Renal pelvis (tissue), 4 donors: ENCODE data around the gene NDUFAF2. TPM values are rescaled to one million over a fixed set of nuclear protein-coding genes. Genes with fewer than 3 reads are reported as not detected.
"Not testable (repeated sequence)": the region's sequence is repeated elsewhere in the genome, so short reads cannot be mapped to it uniquely, and the experiment has no call there.

Source experiments
- DNase-seq: peaks from one replicate; pipeline ENCODE4 v3.0.0-alpha.2; 2013
- polyA plus RNA-seq, 3 donors: library from polyadenylated mRNA; unstranded; fragments of 120-200 nt; gene quantifications; one replicate each; pipeline ENCODE4 v1.2.1, GENCODE V29; 2013; ENCODE audit not compliant: insufficient read length in 3 of 3

Gene NDUFAF2
- polyA plus RNA-seq, 3 donors, result 27.8 to 32.6 (median 27.9) TPM

DNA sequence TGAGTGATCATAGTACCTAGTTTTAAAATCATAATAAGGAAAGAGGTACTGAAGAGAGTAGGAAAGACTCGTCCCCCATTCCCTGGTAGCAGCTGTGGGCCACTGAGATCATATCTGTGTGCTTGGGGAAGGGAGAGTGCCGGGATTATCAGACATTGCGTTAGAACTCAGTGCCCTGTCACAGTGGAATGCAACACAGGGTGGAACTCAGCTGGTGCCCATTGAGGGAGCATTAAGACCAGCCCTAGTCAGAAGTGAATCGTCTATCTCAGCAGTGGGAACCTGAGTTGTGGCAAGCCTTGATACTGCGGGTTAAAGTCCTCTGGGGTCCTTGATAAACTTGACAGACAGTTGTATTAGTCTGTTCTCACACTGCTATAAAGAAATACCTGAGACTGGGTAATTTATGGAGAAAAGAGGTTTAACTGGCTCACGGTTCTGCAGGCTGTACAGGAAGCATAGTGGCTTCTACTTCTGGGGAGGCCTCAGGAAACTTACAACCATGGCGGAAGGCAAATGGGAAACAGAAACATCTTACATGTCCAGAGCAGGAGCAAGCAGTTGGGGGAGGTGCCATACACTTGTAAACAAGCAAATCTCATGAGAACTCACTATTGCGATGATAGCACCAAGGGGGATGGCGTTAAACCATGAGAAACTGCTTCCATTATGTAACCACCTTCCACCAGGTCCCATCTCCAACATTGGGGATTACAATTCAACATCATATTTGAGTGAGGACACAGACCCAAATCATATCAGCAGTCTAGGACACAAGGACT lies 33.1 kb downstream of the NDUFAF2 start:
- no peak for DNase-seq

DNA sequence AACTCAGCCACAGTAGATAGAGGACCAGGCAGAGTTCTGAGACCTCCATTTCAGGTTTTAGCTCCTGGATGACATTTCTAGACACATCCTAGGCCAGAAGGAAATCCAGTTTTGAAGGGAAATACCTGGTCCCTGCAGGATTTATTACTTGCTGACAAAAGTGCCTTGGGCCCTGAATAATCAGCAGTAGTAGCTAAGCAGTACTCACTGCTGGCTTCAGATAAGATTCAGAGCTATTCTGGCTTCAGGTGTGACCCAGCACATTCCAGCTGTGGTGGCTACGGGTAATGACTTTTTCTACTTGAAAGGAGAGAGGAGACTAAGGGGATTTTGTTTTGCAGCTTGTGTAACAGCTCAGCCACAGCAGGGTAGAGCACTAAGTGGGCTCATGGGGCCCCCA lies 34.0 kb downstream of the NDUFAF2 start:
- DNase-seq, result no peak

DNA sequence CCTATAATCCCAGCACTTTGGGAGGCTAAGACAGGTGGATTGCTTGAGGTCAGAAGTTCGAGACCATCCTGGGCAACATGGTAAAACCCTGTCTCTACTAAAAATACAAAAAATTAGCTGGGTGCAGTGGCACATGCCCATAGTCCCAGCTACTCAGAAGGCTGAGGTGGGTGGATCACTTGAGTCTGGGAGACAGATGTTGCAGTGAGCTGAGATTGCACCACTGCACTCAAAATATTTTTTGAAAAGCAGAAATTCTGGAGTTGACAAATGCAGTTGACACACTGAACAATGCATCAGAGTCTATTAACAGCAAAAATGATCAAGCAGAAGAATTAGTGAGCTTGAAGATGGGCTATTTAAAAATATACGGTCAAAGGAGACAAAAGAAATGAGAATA lies 35.5 kb downstream of the NDUFAF2 start:
- DNase-seq, result no peak

DNA sequence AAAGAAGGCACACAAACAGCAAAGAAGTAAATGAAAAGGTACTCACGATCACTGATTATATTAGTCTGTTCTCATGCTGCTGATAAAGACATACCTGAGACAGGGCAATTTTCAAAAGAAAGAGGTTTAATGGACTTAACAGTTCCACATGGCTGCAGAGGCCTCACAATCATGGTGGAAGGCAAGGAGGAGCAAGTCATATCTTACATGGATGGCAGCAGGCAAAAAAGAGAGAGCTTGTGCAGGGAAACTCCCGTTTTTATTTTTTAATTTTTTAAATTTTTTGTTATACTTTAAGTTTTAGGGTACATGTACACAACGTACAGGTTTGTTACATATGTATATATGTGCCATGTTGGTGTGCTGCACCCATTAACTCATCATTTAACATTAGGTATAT lies 37.1 kb downstream of the NDUFAF2 start:
- not testable (repeated sequence) for DNase-seq

DNA sequence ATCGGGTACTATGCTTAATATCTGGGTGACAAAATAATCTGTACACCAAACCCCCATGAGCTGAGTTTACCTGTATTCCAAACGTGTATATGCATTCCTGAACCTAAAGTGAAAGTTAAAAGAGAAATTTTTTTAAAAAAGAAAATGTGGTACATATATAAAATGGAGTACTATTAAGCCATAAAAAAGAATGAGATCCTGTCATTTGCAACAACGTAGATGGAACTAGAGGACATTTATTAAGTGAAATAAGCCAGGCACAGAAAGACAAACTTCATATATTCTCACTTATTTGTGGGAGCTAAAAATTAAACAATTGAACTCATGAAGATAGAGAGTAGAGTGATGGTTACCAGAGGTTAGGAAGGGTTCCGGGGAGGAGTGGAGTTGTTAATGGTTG lies 44.8 kb downstream of the NDUFAF2 start:
- no peak for DNase-seq

DNA sequence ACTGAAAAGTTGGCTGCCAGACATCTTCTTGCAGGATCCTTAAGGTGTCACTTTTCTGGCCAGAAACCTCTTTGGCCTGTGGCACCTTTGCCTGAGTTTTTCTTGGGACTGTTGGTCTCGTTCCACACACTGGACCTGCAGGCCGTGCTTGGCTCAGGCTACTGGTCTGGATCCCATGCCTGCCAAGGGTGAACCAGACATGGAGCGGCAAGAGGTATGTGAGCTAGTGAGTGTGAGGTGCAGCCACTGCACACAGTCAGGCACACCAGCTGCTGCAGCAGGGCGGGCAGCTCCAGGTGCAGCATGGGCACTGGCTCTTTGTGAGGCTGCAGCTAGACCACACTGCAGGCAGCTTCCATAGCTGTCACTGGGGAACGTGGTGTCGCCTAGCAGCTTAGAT lies 47.9 kb downstream of the NDUFAF2 start:
- no peak for DNase-seq

DNA sequence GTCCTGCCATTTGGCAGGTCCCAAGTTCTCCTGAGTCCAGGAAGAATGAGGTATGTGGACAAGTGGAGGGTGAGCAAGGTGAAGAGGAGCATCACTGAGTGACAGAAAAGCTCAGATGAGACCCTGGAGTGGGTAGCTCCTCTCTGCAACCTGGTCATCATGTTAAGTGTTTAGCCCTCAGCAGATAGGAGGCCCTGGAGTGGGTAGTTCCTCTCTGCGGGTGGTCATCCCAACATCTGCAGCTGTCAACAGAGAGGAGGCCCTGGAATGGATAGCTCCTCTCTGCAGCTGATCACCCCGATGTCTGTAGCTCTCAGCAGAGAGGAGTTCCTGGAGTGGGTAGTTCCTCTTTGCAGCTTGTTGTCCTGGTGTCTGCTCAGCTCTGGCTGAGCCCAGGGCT lies 48.4 kb downstream of the NDUFAF2 start:
- no peak for DNase-seq

DNA sequence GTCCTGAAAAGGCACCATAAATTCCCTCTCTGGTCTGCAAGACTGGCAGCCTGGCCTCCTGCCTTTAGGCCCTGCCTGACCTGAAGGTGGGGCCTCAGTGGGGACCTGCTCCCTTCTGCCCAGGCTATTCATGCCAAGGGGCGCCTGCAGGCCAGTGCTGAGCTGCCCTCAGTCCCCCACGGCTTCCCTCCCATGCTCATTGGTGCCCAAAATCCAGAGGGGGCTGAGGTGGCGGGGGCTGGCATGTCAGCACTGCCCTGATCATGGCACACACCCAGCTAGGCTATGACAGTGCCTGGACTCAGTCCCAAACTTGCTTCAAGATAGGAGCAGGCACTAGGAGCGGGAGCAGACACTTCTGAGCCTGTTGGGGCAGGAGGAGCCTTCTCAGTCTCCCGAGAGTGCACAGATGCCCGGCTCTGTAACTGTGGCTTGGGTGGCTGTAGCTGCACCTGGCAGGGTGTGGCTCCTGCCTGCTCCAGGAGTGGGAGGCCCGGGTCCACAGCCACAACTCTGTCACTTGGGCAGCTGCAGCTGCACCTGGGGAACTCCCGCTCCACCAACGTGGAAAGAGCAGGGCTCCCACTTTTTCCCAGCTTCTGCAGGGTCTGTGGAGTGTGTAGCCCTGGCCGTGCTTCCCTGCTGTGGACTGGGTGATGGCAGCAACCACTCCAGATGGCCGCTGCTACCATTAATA lies 49.0 kb downstream of the NDUFAF2 start:
- DNase-seq, result no peak

DNA sequence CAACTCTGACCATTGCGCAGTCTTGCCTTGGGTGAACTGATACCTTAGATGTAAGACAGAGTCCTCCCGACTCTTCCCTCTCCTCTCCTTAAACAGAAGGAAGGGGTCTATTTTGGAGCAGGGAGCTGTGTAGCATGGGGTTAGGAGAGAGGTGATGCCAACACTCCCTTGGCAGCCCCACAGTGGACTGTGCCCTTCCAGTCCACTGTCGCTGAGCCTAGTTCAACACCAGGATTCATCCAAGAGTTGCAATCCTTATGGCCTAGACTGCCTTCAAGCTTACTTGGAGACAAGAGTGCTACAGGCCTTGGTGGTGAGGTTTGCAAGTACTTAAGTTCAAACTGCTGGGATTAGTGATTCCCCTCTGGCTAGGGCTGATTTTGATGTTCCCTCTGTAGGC lies 51.4 kb downstream of the NDUFAF2 start:
- no peak for DNase-seq

DNA sequence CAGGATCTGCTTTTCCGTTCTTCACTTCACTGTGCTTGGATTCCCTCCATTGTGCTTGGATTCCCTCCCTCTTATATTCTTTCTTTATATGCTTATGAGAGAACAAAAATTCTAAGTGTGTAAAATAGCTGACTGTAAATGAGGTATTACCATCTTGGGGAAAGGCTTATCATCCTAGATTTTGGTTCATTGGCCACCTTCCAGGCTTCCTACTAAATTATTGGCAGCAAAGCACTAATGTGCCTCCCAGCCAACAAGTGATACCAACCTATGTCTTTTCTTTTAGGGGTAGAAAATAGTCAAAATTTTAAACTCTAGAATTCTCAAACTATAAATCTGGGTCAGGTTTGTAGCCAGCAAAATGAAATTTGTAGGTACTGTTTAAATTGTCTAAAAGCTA lies 52.7 kb downstream of the NDUFAF2 start:
- DNase-seq, result no peak

DNA sequence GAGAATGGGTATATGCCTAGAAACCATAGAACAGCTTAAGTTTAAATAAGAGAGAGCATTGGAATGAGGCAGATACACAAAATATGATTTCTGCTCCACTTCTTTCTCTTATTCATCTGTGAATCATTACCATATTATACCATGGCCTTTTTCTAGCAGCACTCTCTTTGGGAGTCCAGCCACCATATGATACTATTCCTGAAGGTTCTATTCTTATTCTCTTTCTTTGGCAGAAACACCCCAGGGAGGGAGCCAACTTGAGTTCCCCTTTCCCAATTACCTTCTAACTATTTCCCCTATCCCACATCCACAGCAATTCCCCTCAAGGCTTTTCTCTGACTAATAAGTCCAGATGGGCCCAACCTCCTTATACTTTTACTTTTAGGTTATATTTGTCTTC lies 55.9 kb downstream of the NDUFAF2 start:
- no peak for DNase-seq

DNA sequence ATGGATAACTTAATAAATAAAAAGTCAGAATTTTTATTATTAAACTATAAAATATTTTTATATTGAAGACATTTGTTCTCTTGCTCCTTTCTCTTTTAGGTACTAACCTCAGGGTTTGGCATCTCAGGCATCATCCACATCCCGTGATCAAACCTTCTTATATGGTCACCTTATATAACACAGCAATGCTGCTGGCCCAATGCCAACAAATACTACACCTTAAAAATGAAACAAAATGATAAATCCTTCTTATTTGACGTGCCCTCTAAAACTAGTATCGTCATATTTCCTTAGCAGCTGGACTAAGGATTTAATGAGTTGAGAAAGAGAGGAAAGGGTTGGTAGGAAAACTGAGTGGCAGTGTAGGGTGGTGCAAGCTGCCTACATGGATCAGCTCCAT lies 56.6 kb downstream of the NDUFAF2 start:
- DNase-seq, result no peak

DNA sequence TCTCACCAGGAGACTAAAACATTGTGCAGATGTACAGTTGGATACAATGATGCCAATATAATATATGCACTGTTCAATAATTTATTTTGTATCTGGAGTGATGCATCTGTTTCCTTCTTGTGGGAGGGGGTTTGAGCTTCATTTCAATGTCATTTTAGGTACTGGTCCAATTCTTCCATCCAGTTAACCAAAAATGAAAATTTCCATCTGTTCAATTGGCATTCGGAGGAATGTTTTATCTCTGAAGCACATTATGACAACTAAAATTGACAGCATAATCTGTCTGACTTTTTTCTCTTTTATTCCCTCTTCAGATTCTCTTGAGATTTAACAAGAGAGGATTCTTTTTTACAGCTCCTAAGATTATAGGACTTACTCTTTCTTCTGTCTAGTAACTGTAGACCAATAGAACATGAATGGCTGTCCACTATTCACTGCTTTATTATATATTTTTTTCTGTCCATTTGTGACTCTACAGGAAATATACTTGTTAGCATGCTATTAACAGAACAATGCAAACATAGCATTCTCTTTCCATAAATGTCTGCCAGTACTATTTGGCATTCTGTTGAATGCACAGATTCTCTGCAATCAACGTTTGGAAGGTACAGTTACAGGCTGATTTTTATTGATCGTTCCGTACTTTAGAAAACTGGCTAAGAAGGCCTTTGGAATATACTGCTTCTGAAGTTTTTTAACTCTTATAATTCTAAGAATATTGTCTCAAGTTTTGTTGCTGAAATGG lies 57.8 kb downstream of the NDUFAF2 start:
- DNase-seq, result no peak

DNA sequence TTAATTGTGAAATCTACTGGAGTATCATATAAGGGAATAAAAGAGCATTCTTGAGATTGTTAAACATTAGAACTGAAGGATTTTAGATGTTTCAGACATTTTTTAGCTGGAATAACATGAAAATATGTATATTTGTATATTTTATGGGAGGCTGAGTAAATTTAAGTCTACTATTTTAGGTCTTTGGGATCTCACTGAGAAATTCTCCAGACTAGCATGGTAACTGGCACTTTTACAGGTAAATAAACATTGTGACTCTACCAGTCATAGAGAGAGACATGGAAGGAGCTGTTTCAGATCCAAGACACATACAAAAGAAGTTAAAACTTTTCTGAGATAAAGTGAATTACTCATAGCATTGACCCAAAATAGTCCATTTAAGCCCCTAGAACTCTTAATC lies 59.4 kb downstream of the NDUFAF2 start:
- no peak for DNase-seq

DNA sequence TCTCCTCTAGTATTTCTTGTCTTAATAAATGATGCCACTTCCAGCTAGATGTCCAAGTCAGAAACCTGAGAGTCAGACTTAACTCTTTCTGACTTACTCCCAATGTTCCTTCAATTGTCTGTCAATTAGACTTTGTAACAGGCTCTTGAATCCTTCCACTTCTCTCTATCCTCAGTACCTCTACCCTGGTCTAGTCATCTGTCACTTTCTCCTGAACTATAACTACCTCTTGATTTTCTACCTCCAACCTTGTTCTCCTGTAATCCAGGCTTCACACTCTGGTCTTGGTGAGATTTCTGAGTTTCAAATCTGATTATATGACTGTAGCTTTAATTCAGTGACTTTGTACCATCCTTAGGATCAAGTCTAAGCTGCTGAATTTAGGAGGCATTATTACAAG lies 64.9 kb downstream of the NDUFAF2 start:
- no peak for DNase-seq

DNA sequence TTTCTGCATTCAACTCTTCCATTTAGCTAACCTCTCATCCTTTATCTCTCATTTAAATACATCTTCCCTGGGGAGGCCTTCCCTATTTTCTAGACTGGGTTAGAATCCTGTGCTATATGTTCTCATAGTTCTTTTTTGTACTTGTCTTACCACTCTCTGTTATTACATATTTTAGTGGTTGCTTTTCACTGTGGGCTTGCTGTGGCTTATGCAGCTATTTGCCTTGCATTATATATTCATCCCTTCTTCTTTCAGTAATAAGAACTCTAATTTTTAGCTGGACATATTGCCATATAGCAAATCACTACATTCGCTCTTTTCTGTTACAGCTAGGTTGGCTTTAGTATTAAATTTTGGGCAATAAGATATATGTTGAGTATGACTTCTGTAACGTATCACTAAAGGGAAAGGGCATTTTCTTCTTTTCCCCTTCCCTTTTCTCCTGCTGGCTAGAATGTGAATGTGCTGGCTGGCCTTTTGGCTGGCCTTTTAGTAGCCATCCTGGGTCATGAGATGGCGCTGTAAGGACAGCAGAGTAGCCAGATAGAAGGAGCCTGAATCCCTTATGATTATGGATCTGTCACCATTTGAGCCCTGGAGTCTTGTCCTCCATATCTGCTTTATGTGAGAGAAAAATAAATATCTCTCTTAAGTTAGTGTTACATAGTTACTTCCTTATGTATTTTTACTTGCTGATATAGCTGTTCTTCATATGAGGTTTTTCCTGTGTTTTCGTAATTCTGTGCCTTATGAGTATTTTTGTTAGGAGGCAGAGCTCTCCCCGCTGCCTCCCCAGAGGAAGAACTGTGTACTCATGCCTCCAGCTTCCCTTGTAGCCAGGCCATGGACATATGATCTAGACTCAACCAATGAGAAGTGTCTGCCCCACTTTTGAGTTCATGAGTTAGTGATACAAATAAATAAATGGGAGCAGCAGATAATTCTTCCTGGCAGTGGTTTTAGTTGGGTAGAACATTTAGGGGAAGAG lies 65.8 kb downstream of the NDUFAF2 start:
- DNase-seq, result no peak

DNA sequence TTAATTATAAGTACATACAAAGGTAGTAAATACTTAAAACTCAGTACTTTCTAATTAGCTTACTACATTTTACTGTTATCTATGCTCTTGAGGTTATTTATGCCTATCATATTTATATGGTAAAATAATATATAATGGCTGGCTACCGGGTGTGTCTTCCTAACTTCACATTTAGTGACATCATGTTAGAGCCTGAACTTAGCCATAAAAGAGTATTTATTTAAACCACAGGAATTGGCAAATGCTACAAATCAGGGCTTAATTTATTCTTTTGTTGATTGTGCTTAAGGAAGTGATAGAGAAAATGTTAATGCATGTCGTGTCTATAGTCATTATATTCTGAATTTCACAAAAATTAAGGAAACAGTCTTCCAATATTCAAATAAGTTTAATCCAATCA lies 73.1 kb downstream of the NDUFAF2 start:
- DNase-seq, result no peak

DNA sequence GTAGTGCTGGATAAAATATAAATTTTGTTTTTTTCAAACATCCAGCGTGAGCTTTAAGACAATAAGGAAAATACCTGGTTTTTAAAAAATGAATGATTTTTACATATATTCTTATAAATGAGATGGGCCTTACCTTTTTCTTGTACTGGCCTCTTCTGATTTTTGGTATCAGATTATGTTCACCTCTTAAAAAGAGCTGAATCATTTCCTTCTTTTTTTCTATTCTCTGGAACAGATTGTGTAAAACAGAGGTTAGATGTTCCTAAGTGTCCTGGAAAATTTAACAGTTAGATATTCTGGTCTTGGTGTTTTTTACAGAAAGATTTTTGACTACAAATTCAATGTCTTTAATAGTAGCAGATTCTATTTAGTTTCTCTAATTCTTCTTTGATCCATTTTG lies 74.6 kb downstream of the NDUFAF2 start:
- no peak for DNase-seq

DNA sequence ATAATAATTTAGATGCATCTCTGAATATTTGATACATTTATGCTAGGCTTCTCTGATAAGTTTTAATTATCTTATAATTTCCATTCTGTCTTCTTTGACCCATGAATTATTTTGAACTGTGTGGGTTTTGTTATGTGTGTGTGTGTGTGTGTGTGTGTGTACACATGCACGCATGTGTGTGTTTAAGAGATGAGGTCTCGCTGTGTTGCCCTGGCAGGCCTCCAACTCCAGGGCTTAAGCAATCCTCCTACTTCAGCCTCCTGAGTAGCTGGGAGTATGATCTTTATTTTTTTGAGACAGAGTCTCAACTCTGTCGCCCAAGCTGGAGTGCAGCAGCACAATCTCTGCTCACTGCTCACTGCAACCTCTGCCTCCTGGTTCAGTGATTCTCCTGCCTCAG lies 75.4 kb downstream of the NDUFAF2 start:
- DNase-seq, result no peak

DNA sequence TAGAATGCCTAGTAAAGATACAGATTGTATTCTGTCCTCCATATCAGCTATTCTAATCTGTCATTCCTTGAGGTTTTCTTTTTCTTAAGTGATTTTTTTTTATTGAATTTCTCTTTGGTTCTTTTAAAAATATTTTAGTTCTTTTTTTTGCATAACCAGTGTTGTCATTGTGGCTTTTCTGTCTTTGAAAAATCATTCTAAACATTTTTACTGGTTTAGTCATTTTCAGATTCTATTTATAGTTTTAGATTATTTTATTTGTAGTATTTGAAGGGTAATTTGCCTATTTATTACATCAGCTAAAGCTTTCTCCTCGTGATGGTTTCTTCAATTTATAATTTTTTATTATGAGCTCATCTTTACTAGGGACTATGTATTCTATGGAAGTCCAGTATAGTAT lies 78.1 kb downstream of the NDUFAF2 start:
- no peak for DNase-seq

DNA sequence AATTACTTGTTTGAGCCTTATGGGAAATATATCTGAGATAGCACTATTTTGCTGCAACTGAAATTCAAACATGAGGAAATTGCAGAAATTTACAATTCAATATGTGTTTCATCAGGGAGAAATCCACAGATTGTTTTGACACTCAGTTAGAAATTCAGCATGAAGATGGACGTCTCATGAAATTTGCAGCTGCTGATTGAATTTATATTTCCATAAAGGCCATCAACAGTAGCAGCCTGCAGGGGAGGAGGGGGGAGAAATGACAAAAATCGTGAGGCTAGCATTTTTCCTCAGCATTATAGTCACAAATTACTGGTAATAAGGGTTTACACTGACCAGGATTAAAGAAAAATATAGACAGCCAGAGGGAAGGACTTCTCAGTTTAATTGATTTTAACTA lies 81.0 kb downstream of the NDUFAF2 start:
- no peak for DNase-seq

DNA sequence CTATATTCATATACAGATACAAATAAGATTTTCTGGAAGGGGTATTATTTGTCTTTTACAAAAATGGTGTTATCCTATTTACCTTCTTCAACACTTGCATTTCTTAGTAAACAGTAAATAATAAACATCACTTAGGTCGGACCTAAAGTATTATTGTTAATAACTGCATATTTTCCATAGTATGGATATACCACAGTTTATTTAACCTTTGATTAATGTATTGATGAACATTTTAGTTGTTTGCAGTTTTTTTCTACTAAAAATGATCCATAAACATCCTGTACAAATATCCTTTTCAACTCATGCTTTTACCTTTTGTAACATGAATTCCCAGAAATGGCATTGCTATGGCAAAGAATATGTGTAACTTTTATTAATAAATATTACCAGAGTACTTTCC lies 83.4 kb downstream of the NDUFAF2 start:
- DNase-seq, result no peak
